ENCODE measurements around the gene SLIRP.
"Not testable (repeated sequence)": the region's sequence is repeated elsewhere in the genome, so short reads cannot be mapped to it uniquely, and the experiment has no call there.

Gene SLIRP

DNA sequence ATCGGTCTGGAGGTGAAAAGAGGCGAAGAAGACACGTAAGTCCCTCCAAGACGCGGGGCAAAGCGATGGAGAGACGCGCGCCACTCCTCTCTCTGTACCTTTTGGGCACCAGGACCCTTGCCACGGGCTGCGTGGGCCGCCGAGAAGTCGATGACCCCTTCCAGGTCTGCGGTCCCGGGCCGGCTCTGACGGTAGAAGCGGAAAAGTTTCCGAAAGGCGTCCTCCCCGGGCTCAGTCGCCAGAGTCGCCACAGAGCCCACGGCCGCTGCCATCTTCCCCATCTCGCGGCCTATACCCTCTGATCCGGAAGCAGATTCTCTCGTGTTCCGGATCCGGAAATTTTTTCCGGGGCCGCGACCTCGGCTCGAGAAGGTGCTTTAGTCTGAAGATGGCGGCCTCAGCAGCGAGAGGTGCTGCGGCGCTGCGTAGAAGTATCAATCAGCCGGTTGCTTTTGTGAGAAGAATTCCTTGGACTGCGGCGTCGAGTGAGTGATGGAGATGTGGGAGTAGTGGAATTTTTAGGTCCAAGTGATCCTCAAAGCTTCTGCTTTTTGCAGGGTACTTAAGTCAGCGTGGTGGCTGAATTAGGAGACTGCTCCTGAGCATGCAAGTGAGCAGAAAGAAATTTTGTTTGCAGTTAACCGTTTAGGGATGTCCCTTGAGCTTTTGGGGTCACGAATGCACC lies at the start of gene SLIRP, which contains the start of gene ALKBH1:
Gene SLIRP (plus strand): TSS at position 380 of the 685 bp plus-strand sequence. CDS start 9 bp downstream, at position 389.
Gene ALKBH1 (minus strand): TSS at position 300 of the 685 bp plus-strand sequence. CDS start 19 bp downstream, at position 281.
- DNase-seq = peak; percentile 48

DNA sequence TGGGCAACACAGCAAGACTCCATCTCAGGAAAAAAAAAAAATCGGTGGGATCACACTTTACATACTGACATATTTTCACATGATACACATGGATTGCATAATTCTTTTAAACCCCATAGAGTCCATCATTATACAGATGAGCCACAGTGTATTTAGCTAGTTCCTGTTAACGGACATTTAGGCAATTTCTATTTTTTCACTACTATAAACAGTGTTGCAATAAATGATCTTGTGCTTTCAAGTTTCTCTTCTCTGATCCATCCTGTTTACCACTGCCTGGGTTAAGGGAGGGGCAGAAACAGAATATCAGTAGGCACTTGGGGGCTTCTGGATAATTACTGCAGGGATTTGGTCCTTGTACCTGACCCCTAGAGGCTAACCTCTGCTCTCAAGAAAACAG lies 48.1 kb upstream of the SLIRP start:
- DNase-seq = no peak

DNA sequence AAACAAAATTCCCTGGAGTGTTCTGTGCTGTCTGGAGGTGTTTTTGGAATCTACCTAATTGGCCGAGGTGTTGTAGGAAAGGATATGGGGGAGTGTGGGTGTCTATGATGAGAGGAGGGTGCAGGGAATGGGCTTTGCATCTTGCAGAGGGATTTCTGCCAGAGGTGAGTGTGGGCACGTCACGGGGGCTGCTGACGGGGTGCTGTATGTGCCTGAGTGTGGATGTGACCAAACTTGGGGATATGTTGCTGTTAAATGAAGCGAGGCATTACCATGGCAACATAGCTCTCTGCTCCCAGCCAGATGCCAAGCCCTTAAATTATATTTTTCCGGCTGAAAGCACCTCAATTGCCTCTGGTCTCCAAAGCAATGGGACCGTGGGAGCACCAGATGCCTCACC lies 47.1 kb upstream of the SLIRP start:
- no peak for DNase-seq

DNA sequence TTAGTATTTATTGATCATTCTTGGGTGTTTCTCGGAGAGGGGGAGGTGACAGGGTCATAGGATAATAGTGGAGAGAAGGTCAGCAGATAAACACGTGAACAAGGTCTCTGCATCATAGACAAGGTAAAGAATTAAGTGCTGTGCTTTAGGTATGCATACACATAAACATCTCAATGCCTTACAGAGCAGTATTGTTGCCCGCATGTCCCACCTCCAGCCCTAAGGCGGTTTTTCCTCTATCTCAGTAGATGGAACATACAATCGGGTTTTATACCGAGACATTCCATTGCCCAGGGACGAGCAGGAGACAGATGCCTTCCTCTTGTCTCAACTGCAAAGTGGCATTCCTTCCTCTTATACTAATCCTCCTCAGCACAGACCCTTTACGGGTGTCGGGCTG lies 46.3 kb upstream of the SLIRP start:
- not testable (repeated sequence) for DNase-seq

DNA sequence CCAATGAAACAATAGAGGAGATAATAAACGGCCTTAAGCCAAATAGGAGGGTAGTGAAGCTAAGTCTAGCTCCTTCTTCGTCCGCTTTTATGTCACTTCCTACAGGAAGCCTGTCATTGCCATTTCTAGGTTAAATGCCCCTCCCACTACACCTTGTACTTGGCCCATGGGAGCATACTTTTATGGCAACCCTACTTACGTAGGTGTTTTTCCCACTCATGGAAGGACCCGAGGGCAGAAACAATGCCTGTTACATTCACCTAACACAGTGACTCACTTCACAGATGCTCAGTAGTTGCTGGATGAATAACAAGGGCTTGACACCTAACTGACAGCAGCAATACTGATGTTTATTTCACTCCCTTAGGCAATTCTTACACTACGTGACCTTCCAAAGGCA lies 44.6 kb upstream of the SLIRP start:
- DNase-seq = no peak

DNA sequence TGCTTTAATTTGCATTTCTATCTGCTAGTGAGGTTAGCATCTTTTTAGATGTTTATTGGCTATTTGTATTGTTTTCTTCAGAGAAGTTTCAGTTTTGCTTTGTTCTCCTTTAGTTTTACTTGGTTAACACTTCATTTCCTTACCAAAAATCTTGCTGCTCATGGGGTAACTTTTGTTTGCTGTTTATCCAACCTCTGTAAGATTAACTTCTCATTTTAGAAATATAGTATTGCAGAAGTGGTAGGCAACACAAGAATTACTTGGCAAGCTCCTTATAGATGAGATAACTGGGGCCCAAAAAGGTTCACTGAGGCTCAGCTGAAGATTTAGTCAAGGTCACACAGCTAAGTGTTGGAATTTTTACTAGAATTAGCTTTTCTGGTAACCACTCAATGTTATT lies 40.6 kb upstream of the SLIRP start:
- DNase-seq = no peak

DNA sequence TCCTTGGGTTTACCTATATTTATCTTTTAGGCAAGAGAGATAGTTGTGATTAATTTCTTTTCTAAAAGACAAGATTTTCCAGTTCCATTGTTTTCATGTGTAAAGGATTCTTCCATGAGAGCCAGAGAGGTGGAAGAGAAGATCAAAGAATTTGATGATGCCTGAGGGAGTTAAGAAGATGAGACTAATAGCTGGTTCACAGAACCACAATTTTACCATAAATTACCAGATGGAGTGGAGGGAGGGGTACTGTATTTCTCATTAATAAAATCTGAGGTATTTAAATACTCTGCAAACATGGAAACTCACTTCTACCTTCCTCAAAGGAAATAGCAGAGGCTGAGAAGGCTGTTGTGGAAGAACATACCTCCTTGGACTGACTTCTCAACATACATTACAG lies 34.7 kb upstream of the SLIRP start:
- no peak for DNase-seq

DNA sequence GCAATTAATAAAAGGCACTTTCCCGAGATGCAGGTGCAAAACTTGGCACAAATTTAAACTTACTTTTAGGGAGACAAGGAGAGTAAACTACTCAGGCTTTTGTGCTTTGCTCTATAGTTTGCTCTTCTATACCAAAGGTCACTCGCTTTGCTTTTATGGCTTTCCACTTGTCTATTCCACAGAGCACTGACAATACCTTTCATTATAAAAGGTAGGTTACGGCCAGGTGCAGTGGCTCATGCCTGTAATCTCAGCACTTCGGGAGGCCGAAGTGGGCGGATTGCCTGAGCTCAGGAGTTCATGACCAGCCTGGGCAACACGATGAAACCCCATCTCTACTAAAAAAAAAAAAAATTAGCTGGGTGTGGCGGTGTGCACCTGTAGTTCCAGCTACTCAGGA lies 33.0 kb upstream of the SLIRP start:
- DNase-seq = no peak

DNA sequence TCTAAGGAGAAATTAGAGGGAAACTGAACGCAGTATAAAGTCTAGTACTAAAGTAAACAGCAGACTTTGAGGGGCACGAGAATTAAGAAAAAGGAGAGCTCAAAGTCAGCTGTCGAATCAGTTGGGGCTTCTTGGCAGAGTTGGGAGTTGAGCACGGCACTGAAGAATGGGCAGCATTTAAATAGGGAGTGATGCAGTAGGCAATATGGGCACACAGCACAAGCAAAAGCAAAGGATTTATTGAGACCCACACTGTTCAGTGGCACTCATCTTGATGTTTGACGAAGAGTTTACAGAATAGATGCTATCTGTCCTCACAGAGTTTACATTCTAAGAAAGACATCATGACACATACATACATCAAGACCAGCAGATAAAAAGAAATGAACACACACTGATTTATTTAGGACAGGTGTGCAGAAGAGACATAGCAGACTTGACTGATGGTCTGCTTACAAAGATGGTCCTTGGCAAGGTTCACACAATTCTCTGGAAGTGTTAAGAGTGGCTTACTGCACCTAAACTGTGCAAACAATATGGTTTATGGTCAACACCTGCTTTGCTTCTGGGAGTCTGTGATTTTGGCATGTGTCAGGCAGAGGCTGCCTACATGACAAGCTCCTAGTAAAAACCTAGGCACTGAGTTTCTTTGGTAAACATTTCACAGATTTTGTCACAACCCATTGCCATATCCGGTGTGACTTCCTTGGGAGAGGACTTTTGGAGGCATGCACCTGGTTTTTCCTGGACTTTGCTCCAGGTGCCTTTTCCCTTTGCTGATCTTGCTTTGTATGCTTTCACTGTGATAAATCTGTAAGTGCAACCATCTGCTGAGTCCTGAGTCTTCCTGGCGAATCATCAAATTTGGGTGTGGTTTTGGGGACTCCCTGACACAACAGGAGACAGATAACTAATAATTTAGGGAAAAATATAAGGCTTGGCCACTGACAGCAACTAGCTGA lies 26.4 kb upstream of the SLIRP start:
- peak; percentile 25 for DNase-seq

DNA sequence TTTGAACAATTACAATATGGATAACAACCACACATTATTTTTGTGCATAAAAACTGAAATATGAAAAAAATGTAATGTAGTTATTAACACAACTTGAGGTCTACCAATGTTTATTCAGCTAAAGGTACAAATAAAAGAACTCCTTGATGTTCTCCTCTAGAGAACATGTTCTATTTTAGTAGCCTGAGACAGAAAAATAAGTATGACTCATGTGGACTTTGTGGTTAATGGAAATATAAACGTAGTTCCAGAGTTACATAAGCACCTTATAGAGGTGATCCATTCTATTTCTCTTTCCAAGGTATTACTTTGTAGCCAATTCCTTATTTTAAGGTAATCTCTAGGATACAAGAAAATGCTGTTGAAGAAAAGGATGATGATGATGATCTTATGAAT lies 25.7 kb upstream of the SLIRP start:
- DNase-seq = no peak

DNA sequence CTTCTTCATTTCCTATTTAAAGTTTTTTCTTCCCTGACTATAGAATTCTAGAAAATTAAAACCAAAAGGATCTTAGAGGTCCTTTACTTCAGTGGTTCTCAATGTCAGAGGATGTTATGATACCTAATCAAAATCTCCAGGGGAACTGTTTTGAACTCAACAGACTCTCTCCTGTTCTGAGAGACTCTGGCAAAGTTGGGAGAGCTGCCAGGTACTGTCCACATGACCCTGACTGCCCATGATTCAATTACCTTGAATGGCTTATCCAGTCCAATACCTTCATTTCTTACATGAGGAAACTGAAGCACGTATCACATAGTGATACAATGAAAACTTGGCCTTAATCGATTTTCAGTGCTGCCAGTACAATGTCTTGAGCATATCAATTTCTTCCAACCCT lies 16.6 kb upstream of the SLIRP start:
- DNase-seq = no peak

DNA sequence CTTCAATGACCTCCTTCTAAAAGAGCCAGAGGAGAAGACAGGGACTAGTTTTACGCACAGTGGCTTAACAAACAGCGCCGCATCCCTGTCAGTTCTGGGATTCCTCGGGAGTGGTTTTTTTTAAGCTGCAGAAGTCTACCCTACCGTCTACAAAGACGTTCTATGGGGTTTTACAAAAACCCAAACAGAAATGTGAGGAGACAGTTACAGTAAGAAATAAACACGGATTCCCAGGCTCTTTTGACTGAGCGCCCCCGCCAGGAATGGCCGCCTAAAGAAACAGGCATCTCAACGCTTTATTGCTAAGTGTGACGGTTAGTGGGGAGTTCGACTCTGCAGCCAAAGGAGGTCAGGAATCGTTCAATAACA lies 564 bp upstream of the SLIRP start:
- no peak for DNase-seq

DNA sequence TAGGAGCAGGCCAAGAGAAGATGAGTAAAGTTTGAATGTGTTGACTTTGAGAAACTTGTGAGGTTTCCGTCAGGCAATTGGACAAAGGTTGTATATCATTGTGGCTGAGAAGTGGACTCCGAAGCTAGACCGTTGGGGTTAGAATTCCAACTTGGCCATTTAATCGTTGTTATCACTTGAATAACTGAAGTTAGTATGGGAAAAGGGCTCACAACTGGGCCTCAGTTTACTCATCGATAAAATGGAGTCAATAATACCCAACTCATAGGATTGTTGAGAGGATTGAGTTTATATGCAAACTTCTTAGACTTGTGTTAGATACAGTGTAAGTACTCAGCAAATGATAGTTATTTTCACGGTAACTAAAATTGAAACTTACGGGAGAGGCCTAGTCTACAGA lies 846 bp downstream of the SLIRP start:
- DNase-seq = no peak

DNA sequence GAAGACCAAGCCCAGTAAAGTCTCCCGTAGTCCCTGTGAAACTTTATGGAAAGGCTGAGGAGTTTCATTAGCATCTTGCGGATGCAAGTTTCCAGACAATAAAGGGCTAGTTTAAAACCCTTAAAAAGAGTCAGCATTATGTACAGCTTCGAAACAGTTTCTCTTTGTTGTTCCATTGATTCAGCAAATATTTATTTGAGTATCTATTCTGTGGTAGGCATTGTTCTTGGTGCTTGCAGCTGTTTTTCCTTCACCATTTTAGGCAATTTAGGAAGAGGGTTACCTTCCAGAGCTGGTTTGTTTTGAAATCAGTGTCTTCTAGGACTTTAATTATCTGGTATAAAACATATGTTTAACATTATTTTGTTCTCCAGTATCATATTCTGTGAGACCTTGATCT lies 1.5 kb downstream of the SLIRP start:
- no peak for DNase-seq

DNA sequence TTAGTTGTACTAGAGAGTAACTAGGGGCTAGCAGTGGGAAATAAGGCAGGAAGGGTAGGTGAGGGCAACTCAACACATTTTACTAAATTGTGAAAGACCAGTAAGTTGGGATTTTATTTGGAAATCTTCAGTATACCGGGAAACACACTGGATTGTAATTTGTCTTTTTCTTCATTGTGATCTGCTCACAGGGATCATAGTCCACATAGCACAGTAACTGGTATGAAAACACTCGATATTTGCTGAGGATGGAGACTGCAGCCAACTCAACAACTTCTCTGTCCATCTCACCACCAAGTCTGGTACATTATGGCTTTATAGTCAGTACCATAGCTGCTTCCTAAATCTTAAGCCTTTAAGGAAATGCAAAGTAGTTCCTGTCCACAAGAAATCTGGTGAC lies 2.5 kb downstream of the SLIRP start:
- DNase-seq = no peak

DNA sequence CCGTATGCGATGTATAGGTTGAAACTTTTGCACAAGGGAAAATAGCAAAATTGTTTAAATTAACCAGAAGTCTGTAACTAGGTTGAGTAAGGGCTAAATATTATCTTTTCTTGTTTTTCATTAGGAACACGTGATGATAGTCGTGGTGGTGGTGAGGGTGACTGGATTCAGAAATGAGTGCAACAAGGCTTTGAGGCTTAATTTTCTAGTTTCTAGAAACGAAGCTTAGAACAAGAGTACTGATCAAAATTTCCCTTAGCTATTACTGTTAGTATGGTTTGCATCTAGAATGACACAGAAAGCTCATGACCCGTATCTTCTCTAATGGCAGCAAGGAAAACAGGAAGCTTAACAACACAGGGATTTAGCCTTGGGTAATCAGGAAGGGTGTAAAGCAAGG lies 7.0 kb downstream of the SLIRP start:
- DNase-seq = no peak

DNA sequence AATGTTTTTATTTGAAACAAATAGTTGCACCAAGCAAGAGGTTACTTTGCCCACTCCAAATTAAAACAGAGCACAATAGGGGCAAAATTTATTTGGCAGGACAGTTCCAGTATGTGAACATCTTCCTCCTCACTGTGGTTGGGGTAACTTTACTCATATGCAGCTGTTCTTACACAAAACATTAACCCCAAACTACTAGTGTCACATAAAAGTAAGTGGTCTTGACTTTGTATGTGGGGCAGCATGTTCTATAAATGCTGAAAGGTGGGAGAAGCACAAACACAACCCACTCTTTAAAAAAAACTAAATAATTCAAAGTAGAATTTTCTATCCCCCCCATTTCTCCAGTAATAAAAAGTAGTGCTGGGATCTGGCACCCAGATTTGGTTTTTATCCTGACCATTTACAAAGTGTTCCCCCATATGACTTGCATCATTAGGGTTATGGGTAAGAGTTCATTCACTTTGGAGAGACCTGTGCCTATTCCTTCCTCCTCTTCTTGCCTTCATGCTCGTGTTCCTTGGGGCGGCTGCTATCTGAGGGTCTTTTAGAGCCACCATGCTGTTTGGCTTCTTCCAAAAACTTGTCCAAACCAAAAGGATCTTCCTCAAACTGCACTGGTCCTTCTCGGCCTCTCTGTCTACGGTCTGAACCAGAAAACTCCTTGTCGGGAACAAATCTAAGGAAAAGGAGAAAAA lies 9.9 kb downstream of the SLIRP start:
- no peak for DNase-seq

DNA sequence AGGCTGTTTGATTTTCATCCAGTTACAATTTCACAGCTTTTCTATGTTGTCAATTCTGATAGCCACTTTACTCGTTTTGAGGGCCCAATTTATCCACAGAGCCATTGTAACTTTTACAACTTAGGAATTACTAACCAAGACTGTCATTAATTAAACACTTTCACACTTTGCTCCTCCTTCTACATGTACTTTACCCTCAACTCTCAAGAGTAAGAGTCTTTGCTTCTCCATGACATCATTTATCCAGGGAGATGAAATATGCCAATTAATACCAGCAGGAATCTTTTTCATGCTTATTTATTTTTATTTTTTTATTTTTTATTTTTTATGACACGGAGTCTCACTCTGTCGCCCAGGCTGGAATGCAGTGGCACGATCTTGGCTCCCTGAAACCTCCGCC lies 13.5 kb downstream of the SLIRP start:
- DNase-seq = no peak

DNA sequence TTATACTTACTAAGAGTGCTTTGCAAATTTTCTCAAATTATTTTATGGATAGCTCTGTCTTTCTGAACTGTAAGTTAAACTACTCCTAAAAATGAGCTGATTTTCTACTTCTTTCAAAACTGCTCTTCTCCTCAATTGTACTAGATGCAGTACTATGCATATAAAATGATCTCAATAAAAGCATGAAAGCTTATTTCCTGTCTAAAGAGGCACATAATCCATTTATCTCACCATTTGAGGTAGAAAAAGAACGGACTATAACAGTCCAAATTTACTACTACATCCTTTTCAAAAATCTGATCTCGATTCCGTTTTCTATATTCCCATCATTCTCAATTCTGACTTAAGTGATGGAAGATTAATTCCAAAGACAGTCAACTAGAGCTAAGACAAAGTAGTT lies 14.4 kb downstream of the SLIRP start:
- no peak for DNase-seq

DNA sequence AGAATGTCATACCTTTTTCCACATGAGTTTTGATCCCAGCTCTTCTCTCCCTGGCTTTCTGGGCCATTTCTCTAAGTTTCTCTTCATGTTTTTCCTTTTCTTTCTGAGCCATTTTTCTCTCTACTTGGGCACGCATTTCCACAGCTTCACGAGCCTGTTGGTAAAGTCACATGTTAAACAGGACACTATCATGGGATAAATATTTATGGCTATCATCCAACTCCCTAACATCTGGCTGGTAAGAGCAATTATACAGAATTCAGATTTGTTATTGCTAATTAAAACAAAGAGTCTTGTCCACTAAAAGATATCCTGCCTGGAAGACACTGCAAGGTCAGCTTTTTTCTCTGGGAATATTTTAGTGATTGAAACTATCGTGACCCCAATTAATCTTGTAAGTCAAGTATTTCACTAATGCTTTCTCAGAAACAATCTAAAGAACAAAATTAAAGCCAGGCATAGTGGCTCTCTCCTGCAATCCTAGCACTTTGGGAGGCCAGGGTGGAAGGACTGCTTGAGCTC lies 23.1 kb downstream of the SLIRP start:
- no peak for DNase-seq

DNA sequence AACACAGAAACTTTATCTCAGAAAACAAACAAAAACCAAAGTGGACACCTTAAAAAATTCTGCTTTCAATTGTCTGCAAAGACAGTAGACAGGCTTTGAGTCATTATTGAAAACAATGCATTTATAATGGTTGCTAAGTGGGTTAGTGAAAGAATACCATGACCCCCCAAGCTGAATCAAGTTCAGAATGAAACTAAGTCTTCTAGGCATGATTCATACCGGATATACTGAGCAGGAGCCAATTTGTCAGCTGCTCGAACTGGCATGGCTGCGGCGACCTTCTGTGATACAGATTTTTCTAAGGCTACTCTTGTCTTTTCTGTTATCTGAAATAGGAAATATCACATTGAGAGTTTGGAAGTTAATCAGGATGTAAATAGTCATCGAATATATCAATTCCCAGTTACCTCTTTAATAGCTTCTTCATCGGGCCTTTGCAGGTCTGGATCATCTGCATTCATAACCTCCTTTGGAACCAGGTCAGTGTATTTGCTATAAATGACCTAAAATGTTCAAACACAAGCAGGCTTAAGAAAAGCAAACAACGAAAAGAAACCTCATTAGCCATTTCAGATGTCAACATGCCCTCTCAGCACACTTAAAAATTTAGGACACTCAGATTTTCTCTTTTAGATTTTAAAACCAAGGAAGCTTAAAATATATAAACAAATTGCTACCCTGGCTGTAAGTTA lies 30.8 kb downstream of the SLIRP start:
- DNase-seq = no peak

DNA sequence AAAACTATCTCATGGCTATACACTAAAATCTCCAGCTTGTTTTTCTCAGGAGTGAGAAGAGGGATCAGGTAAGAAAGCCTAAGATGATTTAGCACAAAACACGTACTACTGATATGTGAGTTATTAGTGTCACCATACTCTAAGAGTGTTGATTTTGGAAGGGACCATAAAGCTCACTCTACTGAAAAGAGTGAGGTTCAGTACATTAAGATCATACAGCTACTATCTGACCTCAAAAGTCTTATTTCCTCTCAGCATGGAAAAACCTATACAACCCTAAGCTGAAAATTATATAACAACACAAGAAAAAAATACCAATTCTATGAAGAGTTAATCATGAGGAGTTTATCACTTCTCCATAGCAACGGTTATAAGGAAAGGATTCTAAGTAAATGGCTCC lies 33.5 kb downstream of the SLIRP start:
- no peak for DNase-seq

All from SHP77 treated with DMSO at 0.1 percent for 48 hours (cell line).